K562 (cell line): ENCODE data around the gene WTAP. TPM values are rescaled to one million over a fixed set of nuclear protein-coding genes. Genes with fewer than 3 reads are reported as not detected.
A peak's percentile ranks its signal among the peaks of the same experiment; 100 is the strongest.

Source experiments
- ARID1B ChIP-seq: fragments of 450-650 bp; IDR thresholded peaks from 2 replicates; pipeline ENCODE4 v1.6.1; 2016; ENCODE audit warnings: antibody characterized with exemption, mild to moderate bottlenecking, inconsistent platforms
- CHD1 ChIP-seq: fragments of 200-600 bp; sonication (generic); IDR thresholded peaks from one replicate; pipeline ENCODE4 v1.6.1; 2012; ENCODE audit warnings: mild to moderate bottlenecking, moderate library complexity, low read length, inconsistent platforms
- HDAC1 ChIP-seq, 2 experiments: fragments of 450-650 bp; IDR thresholded peaks; 2 replicates each; pipeline ENCODE4 v1.6.1; 2016 to 2017; ENCODE audit warnings: inconsistent platforms in 1 of 2, mild to moderate bottlenecking in 1 of 2, moderate library complexity in 1 of 2
- HIVEP1 ChIP-seq: fragments of 250-450 bp; sonication (Bioruptor Pico); IDR thresholded peaks from 2 replicates; pipeline ENCODE4 v1.4.0; 2020; ENCODE audit warnings: mild to moderate bottlenecking
- MECOM ChIP-seq: fragments of 250-450 bp; sonication (Bioruptor Pico); IDR thresholded peaks from 2 replicates; pipeline ENCODE4 v1.8.0; 2022; ENCODE audit warnings: inconsistent platforms
- PHB ChIP-seq: fragments of 250-450 bp; sonication (Bioruptor Pico); IDR thresholded peaks from 2 replicates; pipeline ENCODE4 v1.5.0; 2021
- POLR2B ChIP-seq: fragments of 450-650 bp; IDR thresholded peaks from 2 replicates; pipeline ENCODE4 v1.6.1; 2018; ENCODE audit warnings: low read depth; ENCODE audit not compliant: partially characterized antibody
- RAD21 ChIP-seq, 2 experiments: fragments of 250-450 bp in 1 of 2; fragments of 450-650 bp in 1 of 2; sonication (Bioruptor Pico) in 1 of 2; formaldehyde crosslinking in 1 of 2; IDR thresholded peaks in 1 of 2; conservative IDR thresholded peaks in 1 of 2; 2 replicates each; pipeline versions ENCODE4 v1.4.0 to v1.8.0; 2020 to 2022; ENCODE audit warnings: mild to moderate bottlenecking in 2 of 2, moderate library complexity in 1 of 2
- RBM25 ChIP-seq: fragments of 200-400 bp; formaldehyde crosslinking; IDR thresholded peaks from 2 replicates; pipeline ENCODE4 v1.6.1; 2018; ENCODE audit warnings: low read length, low read depth, moderate library complexity; ENCODE audit not compliant: severe bottlenecking
- RFX5 ChIP-seq: IDR thresholded peaks from 2 replicates; pipeline ENCODE4 v1.6.1; 2011; ENCODE audit warnings: low read depth, mild to moderate bottlenecking, improper control_type of control experiment, low read length
- SMAD2 ChIP-seq: fragments of 150-350 bp; IDR thresholded peaks from 2 replicates; pipeline ENCODE4 v1.6.1; 2014; ENCODE audit warnings: low read depth, mild to moderate bottlenecking, low read length
- SMARCA4 ChIP-seq: fragments of 450-650 bp; IDR thresholded peaks from 2 replicates; pipeline ENCODE4 v1.6.1; 2016
- SMARCA5 ChIP-seq: fragments of 450-650 bp; IDR thresholded peaks from 2 replicates; pipeline ENCODE4 v1.6.1; 2016
- SREBF2 ChIP-seq: sonication (generic); formaldehyde crosslinking; IDR thresholded peaks from 2 replicates; pipeline ENCODE4 v1.4.0; 2020; ENCODE audit warnings: mild to moderate bottlenecking, missing genetic modification reagents
- USF1 ChIP-seq: sonication (generic); formaldehyde crosslinking; IDR thresholded peaks from 2 replicates; pipeline ENCODE4 v1.9.0; 2022; ENCODE audit warnings: mild to moderate bottlenecking, missing genetic modification reagents
- XRCC5 ChIP-seq: fragments of 200-400 bp; formaldehyde crosslinking; IDR thresholded peaks from 2 replicates; pipeline ENCODE4 v1.6.1; 2017; ENCODE audit warnings: low read depth, mild to moderate bottlenecking, low read length
- ZNF212 ChIP-seq: fragments of 450-650 bp; formaldehyde crosslinking; IDR thresholded peaks from 2 replicates; pipeline ENCODE4 v1.4.0; 2020; ENCODE audit warnings: mild to moderate bottlenecking
- ZNF324 ChIP-seq: fragments of 250-450 bp; sonication (Bioruptor Pico); IDR thresholded peaks from 2 replicates; pipeline ENCODE4 v1.4.0; 2020; ENCODE audit warnings: mild to moderate bottlenecking
- ZNF408 ChIP-seq: fragments of 250-450 bp; sonication (Bioruptor Pico); IDR thresholded peaks from 2 replicates; pipeline ENCODE4 v1.4.0; 2020; ENCODE audit warnings: low read depth, mild to moderate bottlenecking, moderate library complexity
- polyA plus RNA-seq, 8 experiments: library from polyadenylated mRNA; depleted of rRNA in 4 of 8; stranded (reverse) in 5 of 8; unstranded in 3 of 8; fragments of >200 nt; fragmentation: Nextera tagmentation in 2 of 8; fragmentation: Illumina TruSeq in 1 of 8; extraction: Ambion mirVana in 2 of 8; extraction: Trizol in 1 of 8; gene quantifications; 2 replicates each; pipeline versions ENCODE4 v1.2.1 to v1.2.3, GENCODE V29; 2011 to 2014; ENCODE audit warnings: inconsistent platforms in 1 of 8, missing spikeins in 1 of 8
- total RNA-seq, 7 experiments: library from RNA; depleted of rRNA in 6 of 7; stranded (reverse); fragments of >200 nt in 6 of 7; fragmentation: Illumina TruSeq in 2 of 7; extraction: Trizol in 2 of 7; gene quantifications; 2 replicates each; pipeline versions ENCODE4 v1.2.1 to v1.2.3, GENCODE V29; 2011 to 2021; ENCODE audit warnings: low replicate concordance in 1 of 7
- TF ChIP-seq, protein P1 (sequence below): fragments of 250-450 bp; sonication (Bioruptor Pico); IDR thresholded peaks from 2 replicates; pipeline ENCODE4 v1.4.0; 2020
- TF ChIP-seq, protein P2 (sequence below): sonication (generic); formaldehyde crosslinking; IDR thresholded peaks from 2 replicates; pipeline ENCODE4 v1.8.0; 2022; ENCODE audit warnings: mild to moderate bottlenecking, missing genetic modification reagents
- TF ChIP-seq, protein P3 (sequence below): fragments of 150-350 bp; IDR thresholded peaks from 2 replicates; pipeline ENCODE4 v1.6.1; 2014; ENCODE audit warnings: low read depth, mild to moderate bottlenecking, low read length, borderline replicate concordance

WTAP gene
- total and polyA plus RNA-seq, 9 of the 15 experiments (the other 6 are each of a cell fraction or from before 2014, with no cell fraction given): 52.4 to 156 (median 110) TPM

DNA sequence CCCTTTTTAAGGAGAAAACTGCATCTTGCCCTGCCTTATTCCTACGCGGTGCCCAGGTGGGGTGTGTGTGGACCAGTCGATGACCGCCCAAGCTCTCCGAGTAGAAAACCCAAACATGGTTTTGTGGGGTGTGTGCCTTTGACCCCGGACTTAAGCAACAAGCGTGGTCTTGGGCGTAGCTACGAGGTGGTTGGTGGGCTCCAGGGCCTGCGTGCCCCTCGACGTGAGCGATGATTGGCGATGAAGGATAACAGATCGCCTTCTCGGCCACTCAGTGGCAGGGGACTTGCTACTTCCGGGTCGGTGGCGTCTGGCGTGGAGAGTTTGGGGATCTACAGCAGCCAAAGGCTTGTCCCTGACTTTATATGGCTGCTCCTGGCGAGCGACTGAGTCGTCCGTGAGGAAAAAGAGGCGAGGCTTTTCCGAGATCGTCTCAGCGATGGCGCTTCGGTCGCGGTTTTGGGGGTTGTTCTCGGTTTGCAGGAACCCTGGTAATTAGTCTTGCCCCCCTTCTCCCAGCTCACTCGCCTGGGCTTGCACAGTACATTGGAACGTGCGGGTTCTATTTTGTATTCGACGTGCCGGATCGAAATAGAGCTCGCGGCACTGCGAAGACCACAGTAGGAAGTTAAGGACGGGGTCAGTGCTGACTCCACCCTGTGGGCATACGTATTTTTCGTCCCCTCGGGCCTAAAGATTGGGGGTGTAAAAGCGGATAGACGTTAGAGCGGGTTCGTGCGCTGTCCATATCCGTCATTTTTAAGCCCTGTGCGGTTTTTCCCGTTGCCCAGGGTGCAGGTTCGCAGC lies 63.0 kb downstream of the WTAP start, which contains the start of gene MRPL18 (continued):
- peak; percentile 80 for TF ChIP-seq CHD1
- TF ChIP-seq PHB (CRISPR knock-in tag): no peak
- TF ChIP-seq, protein P1, sequence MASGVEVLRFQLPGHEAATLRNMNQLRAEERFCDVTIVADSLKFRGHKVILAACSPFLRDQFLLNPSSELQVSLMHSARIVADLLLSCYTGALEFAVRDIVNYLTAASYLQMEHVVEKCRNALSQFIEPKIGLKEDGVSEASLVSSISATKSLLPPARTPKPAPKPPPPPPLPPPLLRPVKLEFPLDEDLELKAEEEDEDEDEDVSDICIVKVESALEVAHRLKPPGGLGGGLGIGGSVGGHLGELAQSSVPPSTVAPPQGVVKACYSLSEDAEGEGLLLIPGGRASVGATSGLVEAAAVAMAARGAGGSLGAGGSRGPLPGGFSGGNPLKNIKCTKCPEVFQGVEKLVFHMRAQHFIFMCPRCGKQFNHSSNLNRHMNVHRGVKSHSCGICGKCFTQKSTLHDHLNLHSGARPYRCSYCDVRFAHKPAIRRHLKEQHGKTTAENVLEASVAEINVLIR (CRISPR knock-in tag): 0 out of 2 replicates have a peak, but pooled peaks have one; percentile 19
- 0 out of 2 replicates have a peak, but pooled peaks have one; percentile 2 for TF ChIP-seq ZNF324
- peak; percentile 48 for TF ChIP-seq USF1 (CRISPR knock-in tag)
- peak; percentile 91 for TF ChIP-seq RBM25
- no peak; a peak in 1 of 4 replicates for TF ChIP-seq RAD21 (CRISPR knock-in tag; conservative IDR thresholded peaks at IDR 0.05 in 1 of 2, IDR thresholded peaks at IDR 0.05 in 1 of 2)
- TF ChIP-seq SMAD2: no peak
- 0 out of 2 replicates have a peak, but pooled peaks have one; percentile 18 for TF ChIP-seq ARID1B
- TF ChIP-seq HIVEP1: no peak
- TF ChIP-seq, protein P2, sequence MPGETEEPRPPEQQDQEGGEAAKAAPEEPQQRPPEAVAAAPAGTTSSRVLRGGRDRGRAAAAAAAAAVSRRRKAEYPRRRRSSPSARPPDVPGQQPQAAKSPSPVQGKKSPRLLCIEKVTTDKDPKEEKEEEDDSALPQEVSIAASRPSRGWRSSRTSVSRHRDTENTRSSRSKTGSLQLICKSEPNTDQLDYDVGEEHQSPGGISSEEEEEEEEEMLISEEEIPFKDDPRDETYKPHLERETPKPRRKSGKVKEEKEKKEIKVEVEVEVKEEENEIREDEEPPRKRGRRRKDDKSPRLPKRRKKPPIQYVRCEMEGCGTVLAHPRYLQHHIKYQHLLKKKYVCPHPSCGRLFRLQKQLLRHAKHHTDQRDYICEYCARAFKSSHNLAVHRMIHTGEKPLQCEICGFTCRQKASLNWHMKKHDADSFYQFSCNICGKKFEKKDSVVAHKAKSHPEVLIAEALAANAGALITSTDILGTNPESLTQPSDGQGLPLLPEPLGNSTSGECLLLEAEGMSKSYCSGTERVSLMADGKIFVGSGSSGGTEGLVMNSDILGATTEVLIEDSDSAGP (CRISPR knock-in tag): no peak
- TF ChIP-seq MECOM (CRISPR knock-in tag): no peak
- no peak for TF ChIP-seq ZNF408 (CRISPR knock-in tag)
- TF ChIP-seq HDAC1 (IDR thresholded peaks at IDR 0.05): peak in 1 of 2 experiments; percentile 91; a peak in 2 of 4 replicates
- no peak for TF ChIP-seq SREBF2 (CRISPR knock-in tag)
- TF ChIP-seq POLR2B: peak; percentile 35
- TF ChIP-seq, protein P3, sequence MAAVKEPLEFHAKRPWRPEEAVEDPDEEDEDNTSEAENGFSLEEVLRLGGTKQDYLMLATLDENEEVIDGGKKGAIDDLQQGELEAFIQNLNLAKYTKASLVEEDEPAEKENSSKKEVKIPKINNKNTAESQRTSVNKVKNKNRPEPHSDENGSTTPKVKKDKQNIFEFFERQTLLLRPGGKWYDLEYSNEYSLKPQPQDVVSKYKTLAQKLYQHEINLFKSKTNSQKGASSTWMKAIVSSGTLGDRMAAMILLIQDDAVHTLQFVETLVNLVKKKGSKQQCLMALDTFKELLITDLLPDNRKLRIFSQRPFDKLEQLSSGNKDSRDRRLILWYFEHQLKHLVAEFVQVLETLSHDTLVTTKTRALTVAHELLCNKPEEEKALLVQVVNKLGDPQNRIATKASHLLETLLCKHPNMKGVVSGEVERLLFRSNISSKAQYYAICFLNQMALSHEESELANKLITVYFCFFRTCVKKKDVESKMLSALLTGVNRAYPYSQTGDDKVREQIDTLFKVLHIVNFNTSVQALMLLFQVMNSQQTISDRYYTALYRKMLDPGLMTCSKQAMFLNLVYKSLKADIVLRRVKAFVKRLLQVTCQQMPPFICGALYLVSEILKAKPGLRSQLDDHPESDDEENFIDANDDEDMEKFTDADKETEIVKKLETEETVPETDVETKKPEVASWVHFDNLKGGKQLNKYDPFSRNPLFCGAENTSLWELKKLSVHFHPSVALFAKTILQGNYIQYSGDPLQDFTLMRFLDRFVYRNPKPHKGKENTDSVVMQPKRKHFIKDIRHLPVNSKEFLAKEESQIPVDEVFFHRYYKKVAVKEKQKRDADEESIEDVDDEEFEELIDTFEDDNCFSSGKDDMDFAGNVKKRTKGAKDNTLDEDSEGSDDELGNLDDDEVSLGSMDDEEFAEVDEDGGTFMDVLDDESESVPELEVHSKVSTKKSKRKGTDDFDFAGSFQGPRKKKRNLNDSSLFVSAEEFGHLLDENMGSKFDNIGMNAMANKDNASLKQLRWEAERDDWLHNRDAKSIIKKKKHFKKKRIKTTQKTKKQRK: peak; percentile 64; the same call in 1 of the 2 replicates
- no peak for TF ChIP-seq SMARCA5
- no peak for TF ChIP-seq ZNF212 (CRISPR knock-in tag)
- TF ChIP-seq XRCC5: peak; percentile 26; the same call in 1 of the 2 replicates
- no peak for TF ChIP-seq SMARCA4
- TF ChIP-seq RFX5: peak; percentile 51; the same call in 1 of the 2 replicates
